A673 (cell line): Measurements from ENCODE around the gene LMO1. TPM values are rescaled to one million over a fixed set of nuclear protein-coding genes. Genes with fewer than 3 reads are reported as not detected.

ENCODE experiments used
- BruUV-seq: library from RNA; stranded (reverse); fragments of 400-500 nt; replicated peaks from 2 replicates; lab custom pipeline; 2021; lab: Mats Ljungman, UMichigan
- CTCF ChIA-PET: fragments of 300-600 bp; sonication (Branson Sonifier 250); formaldehyde crosslinking; loops from one replicate; lab custom pipeline; 2022; ENCODE audit warnings: antibody characterized with exemption; lab: Charles Lee
- POLR2A ChIA-PET: fragments of 300-600 bp; sonication (Branson Sonifier 250); formaldehyde crosslinking; loops from one replicate; lab custom pipeline; 2022; ENCODE audit warnings: antibody characterized with exemption; ENCODE audit not compliant: low non-redundant PET; lab: Charles Lee
- DNase-seq: peaks from one replicate; pipeline ENCODE4 v3.0.0-alpha.2; 2015; ENCODE audit warnings: low spot score
- H3K27ac ChIP-seq: fragments of 200-600 bp; sonication (generic); 2 replicates; pipeline ENCODE4 v1.5.1; 2016; ENCODE audit warnings: mixed run types, low read depth, mild to moderate bottlenecking, mixed read lengths, antibody characterized with exemption, low read length; ENCODE audit not compliant: poor library complexity, severe bottlenecking
- H3K27me3 ChIP-seq: fragments of 200-600 bp; sonication (generic); replicated peaks from 2 replicates; pipeline ENCODE4 v1.6.1; 2017; ENCODE audit warnings: mixed run types, low read depth, mild to moderate bottlenecking, mixed read lengths, antibody characterized with exemption, low read length; ENCODE audit not compliant: insufficient read depth, poor library complexity
- H3K36me3 ChIP-seq: fragments of 200-600 bp; sonication (generic); 2 replicates; pipeline ENCODE4 v1.6.1; 2016; ENCODE audit warnings: mixed run types, mild to moderate bottlenecking, mixed read lengths, antibody characterized with exemption, low read length; ENCODE audit not compliant: insufficient read depth, poor library complexity, severe bottlenecking
- H3K4me1 ChIP-seq: fragments of 200-600 bp; sonication (generic); 2 replicates; pipeline ENCODE4 v1.6.1; 2017; ENCODE audit warnings: mixed run types, mild to moderate bottlenecking, mixed read lengths, antibody characterized with exemption, low read length; ENCODE audit not compliant: insufficient read depth, poor library complexity, severe bottlenecking
- H3K4me3 ChIP-seq: fragments of 200-600 bp; sonication (generic); 2 replicates; pipeline ENCODE4 v1.5.1; 2016; ENCODE audit warnings: low read depth, mixed run types, mild to moderate bottlenecking, mixed read lengths, low read length; ENCODE audit not compliant: poor library complexity, severe bottlenecking
- H3K9me3 ChIP-seq: fragments of 200-600 bp; sonication (generic); 2 replicates; pipeline ENCODE4 v1.6.1; 2016; ENCODE audit warnings: mixed run types, low read depth, mild to moderate bottlenecking, mixed read lengths, antibody characterized with exemption, low read length; ENCODE audit not compliant: poor library complexity, severe bottlenecking
- CTCF ChIP-seq: fragments of 300-800, 200-600 bp; sonication (generic); conservative IDR thresholded peaks from 2 replicates; pipeline ENCODE4 v1.5.1; 2017; ENCODE audit warnings: low read depth, mild to moderate bottlenecking, antibody characterized with exemption, low read length, moderate library complexity, mixed read lengths
- EZH2 ChIP-seq: fragments of 200-600 bp; sonication (generic); IDR thresholded peaks from 2 replicates; pipeline ENCODE4 v1.6.1; 2017; ENCODE audit warnings: borderline replicate concordance, low read depth, mild to moderate bottlenecking, mixed read lengths, antibody characterized with exemption, low read length; ENCODE audit not compliant: poor library complexity, severe bottlenecking
- intact Hi-C: fragments of 100-400 bp; cut with micrococcal nuclease; formaldehyde crosslinking; loops from one replicate; pipeline ENCODE4 v1.10.0; 2022; ENCODE audit not compliant: unreplicated experiment
- total RNA-seq: library from RNA; stranded (reverse); gene quantifications from 2 replicates; pipeline ENCODE4 v1.2.3, GENCODE V29; 2021

Gene LMO1
- total RNA-seq, 1 experiment from 2014 or later: not detected

- CTCF ChIA-PET: no interaction called here
- Histone ChIP-seq H3K4me3 (no peak overlapping the region), H3K4me1 (no peaks in the 10 kb centered on the region), H3K36me3 (no peaks in the 10 kb centered on the region), H3K27ac (no peak overlapping the region), H3K9me3 (no peaks in the 10 kb centered on the region), H3K27me3 (peaks cover 52% of the 10 kb centered on the region)
- no TSS peak for BruUV-seq
- POLR2A ChIA-PET: no interaction called here
- no peak for TF ChIP-seq CTCF
- no peak for TF ChIP-seq EZH2
- DNase-seq: no peak
- intact Hi-C loops: no loop called here
Observed at GRCh38 chr11:8250981-8251615, 12.6 kb downstream of the LMO1 start.

- DNase-seq: no peak
- no TSS peak for BruUV-seq
- no peak overlapping the region for H3K4me3 ChIP-seq
- TF ChIP-seq EZH2: no peak
- no peak for TF ChIP-seq CTCF
- intact Hi-C loops: no loop called here
- H3K36me3 ChIP-seq: no peaks in the 10 kb centered on the region
- no peak overlapping the region for H3K27ac ChIP-seq
- ChIA-PET CTCF (no interaction called here), POLR2A (no interaction called here)
- peaks cover 59% of the 10 kb centered on the region for H3K27me3 ChIP-seq
- no peaks in the 10 kb centered on the region for H3K9me3 ChIP-seq
- no peaks in the 10 kb centered on the region for H3K4me1 ChIP-seq
Observed at GRCh38 chr11:8250434-8250833, 13.2 kb downstream of the LMO1 start.

- no TSS peak for BruUV-seq
- Histone ChIP-seq H3K27me3 (peaks cover 68% of the 10 kb centered on the region), H3K36me3 (no peaks in the 10 kb centered on the region), H3K4me3 (no peak overlapping the region), H3K4me1 (no peaks in the 10 kb centered on the region), H3K9me3 (no peaks in the 10 kb centered on the region), H3K27ac (no peak overlapping the region)
- POLR2A ChIA-PET: no interaction called here
- DNase-seq: no peak
- no peak for TF ChIP-seq EZH2
- TF ChIP-seq CTCF: no peak
- CTCF ChIA-PET: no interaction called here
- intact Hi-C loops: no loop called here
Observed at GRCh38 chr11:8249482-8249881, 14.2 kb downstream of the LMO1 start.
